Measurements from ENCODE around the gene GNA14.

Gene GNA14

GRCh38 chr9:77374266-77374665 lies 273.9 kb downstream of the GNA14 start:
- Histone ChIP-seq H3K4me3 (ENCODE audit: insufficient read length, low read depth) (no peak overlapping the region), H3K36me3 (ENCODE audit: insufficient read depth, insufficient read length, low read length) (peaks cover 7% of the 10 kb centered on the region), H3K9me3 (ENCODE audit: insufficient read depth, low read length) (no peaks in the 10 kb centered on the region), H3K27me3 (ENCODE audit: insufficient read depth, insufficient read length) (no peaks in the 10 kb centered on the region), H3K4me1 (ENCODE audit: insufficient read depth, insufficient read length) (no peaks in the 10 kb centered on the region), H3K9ac (ENCODE audit: insufficient read length, low read depth) (no peak overlapping the region)
- TF ChIP-seq ZNF274 (IDR thresholded peaks at IDR 0.05; ENCODE audit: low read depth, low read length): no peak
- TF ChIP-seq SUZ12 (IDR thresholded peaks at IDR 0.05; ENCODE audit: extremely low read depth, insufficient read depth, insufficient read length): no peak
- no peak for TF ChIP-seq YY1 (IDR thresholded peaks at IDR 0.05; ENCODE audit: insufficient read depth, insufficient read length)
- DNase-seq (ENCODE audit: low read depth, low spot score): no peak
